GM18951 (cell line): ENCODE results near the gene CCSAP.

Source experiments
- POLR2A ChIP-seq: IDR thresholded peaks from 4 replicates; pipeline ENCODE4 v1.6.1; 2011; ENCODE audit warnings: mild to moderate bottlenecking; ENCODE audit not compliant: insufficient read length, insufficient read depth; ENCODE audit errors: extremely low read depth
- in situ Hi-C: fragments of 300-500 bp; cut with MboI; formaldehyde crosslinking; loops from one replicate; pipeline ENCODE4 v1.12.0; 2022; ENCODE audit warnings: low sequenced_read_pairs, mixed read lengths, inconsistent platforms; ENCODE audit not compliant: unreplicated experiment

Gene CCSAP

GRCh38 chr1:229377429-229377828 is 34.6 kb upstream of the CCSAP start:
- no peak for TF ChIP-seq POLR2A
- in situ Hi-C loops: no loop called here

DNA sequence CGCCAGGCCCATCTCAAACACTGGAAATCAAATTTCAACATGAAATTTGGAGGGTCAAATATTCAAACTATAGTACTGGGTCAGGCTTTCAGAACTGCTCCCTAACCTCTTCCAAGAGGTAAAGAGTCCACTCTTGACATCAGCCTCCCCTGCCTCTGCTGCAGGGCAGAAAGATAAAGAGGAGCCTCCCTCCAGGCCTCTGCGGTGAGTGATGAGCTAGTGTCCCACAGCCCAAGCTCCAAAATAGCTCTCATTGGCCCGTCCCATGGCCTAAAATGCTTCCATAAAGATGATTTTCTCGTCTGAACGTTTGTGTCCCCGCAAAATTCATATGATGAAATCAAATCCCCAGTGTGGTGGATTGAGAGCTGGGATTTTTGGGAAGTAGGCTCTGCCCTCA is 33.7 kb upstream of the CCSAP start:
- in situ Hi-C loops: no loop called here
- no peak for TF ChIP-seq POLR2A

DNA sequence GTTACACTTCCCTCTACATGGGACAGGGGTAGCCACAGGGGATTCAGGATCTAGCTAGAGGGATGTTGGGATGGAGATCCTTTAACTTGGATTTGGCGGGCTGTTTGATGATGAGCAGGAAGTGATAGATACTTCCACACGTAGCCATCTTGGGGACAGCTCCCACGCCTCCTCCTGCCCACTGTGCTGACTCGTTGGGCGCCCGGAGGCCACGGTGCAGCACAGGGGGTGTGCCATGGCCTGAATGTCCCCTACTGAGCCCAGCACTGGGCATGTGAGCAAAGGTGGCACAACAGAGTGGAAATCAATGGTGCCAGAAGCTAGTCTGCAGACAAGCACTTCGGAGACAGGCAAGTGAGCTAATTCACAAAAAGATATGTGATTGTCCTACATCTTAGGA is 31.6 kb upstream of the CCSAP start:
- in situ Hi-C loops: no loop called here
- TF ChIP-seq POLR2A: no peak

- no peak for TF ChIP-seq POLR2A
- in situ Hi-C loops: no loop called here
Observed at GRCh38 chr1:229373395-229373794, 30.5 kb upstream of the CCSAP start.

DNA sequence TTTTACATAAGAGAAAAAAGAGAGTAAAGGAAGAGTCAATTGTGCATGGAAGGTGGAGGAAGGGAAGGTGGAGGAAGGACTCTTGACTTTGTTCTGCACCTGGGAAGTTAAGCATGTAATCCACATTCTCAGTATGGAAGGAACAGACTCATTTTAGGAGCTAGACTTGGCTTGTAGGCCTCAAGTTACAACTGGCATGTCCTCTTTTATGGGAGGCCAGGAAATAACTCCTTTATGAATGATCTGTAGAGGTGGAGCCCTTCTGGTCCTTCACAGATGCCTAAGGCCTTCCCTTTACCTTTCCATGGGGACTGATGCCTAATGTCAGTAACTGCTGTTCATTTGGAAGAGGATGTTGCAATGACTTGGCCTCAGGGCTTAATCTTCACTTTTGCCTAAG is 29.4 kb upstream of the CCSAP start:
- no peak for TF ChIP-seq POLR2A
- in situ Hi-C loops: no loop called here

DNA sequence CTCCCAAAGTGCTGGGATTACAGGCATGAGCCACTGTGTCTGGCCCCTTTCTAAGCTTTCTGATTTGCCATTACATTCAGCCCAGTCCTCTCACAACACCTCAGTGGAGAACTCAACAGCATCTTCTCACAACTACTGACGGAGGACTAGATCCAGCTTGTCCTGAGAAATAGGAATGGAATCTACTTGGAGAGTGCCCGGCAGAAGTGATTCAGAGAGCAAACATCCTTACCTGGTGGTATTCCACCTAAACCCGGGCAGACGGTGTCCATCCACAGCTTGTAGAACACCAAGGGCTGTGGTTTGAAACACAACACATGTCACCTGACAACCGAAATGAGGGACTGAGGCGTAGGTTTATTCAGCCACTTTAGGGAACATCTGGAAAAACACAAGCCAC is 28.8 kb upstream of the CCSAP start:
- no peak for TF ChIP-seq POLR2A
- in situ Hi-C loops: no loop called here

- in situ Hi-C loops: no loop called here
Observed at GRCh38 chr1:229370601-229371021, 27.8 kb upstream of the CCSAP start.

GRCh38 chr1:229368347-229368746 is 25.5 kb upstream of the CCSAP start:
- in situ Hi-C loops: no loop called here
- TF ChIP-seq POLR2A: no peak

More at GRCh38 chr1:229370601-229371021, 27.8 kb upstream of the CCSAP start:
- no peak for TF ChIP-seq POLR2A

- in situ Hi-C loops: no loop called here
- no peak for TF ChIP-seq POLR2A
Observed at GRCh38 chr1:229365569-229365968, 22.7 kb upstream of the CCSAP start.

DNA sequence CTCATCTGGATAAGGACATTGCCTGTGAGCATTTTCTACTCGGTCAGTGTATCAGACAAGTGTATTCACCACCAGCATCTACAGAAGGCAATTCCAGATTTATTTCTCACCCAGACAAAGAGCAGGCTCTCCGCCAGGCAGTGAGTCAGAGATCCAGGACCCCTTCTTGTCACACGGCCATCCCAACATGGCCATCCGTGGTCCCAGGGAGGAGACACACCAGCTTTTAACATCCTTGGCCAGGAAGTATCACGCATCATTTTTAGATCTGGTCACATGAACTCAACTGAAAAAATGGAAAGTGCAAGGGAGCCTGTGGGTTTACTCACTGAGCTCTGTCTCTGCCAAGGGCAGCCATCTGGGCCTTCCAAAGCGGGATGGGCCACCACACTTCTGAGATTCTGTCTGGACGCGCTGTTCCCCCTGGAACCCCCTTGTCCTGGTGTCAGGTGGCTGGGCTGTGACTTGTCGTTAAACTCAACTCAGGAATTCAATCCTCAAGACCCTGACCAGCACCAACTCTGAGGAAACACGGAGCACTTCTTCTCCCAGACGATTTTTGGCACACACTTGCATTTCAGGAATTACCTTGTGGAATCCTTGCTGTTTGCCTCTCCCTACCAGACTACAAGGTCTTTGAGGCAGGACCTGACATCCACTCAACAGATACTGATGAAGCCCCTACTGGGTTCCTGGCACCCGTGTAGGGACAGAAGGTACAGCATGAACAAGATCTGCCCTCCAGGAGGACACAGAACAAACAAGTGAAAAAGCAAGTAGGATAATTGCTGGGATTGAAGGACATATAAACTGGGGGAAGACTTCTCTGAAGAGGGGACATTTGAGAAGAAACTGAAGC is 21.6 kb upstream of the CCSAP start:
- in situ Hi-C loops: no loop called here
- no peak for TF ChIP-seq POLR2A

GRCh38 chr1:229363723-229364122 is 20.9 kb upstream of the CCSAP start:
- in situ Hi-C loops: no loop called here
- no peak for TF ChIP-seq POLR2A

DNA sequence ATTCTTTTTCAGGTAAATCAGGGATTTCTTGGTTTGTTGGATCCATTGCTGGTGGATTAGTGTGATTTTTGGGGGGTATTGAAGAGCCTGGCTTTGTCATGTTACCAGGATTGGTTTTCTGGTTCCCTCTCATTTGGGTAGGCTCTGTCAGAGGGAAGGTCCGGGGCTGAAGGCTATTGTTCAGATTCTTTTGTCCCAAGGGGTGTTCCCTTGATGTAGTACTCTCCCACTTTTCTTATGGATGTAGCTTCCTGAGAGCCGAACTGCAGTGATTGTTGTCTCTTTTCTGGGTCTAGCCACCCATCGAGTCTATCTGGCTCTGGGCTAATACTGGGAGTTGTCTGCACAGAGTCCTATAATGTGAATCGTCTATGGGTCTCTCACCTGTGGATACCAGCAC is 17.6 kb upstream of the CCSAP start:
- no peak for TF ChIP-seq POLR2A
- in situ Hi-C loops: no loop called here

DNA sequence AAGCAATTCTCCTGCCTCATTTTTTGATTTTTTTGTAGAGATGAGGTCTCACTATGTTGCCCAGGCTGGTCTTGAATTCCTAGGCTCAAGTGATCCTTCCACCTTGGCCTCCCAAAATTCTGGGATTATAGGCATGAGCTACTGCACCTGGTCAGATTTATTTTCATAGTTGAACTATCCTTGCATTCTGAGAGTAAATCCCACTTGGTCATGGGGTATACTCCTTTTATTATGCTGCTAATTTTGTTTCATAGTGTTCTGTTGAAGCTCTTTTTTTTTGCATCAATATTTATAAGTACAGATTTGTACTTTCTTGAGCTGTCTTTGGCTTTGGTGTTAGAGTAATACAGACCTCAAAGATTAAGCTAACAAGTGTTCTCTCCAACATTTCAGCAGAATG is 12.8 kb upstream of the CCSAP start:
- no peak for TF ChIP-seq POLR2A

DNA sequence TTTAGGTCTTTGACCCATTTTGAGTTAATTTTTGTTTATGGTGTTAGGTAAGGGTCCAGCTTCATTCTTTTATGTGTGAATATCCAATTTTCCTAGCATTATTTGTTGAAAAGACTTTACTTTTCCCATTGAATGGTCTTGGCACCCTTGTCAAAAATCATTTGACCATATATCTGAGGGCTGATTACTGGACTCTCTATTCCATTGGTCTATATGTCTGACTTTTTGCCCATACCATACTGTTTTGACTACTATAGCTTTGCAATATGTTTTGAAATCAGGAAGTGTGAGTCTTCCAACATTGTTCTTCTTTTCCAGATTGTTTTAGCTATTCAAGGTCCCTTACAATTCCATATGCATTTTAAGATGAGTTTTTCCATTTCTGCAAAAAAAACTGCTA is 11.4 kb upstream of the CCSAP start:
- TF ChIP-seq POLR2A: no peak
- in situ Hi-C loops: no loop called here

More for the DNA sequence above, 12.8 kb upstream of the CCSAP start:
- in situ Hi-C loops: no loop called here
